HEK293 (cell line): Measurements from ENCODE around the gene LIX1L.

Experiments used
- BCL11A ChIP-seq: fragments of 450-650 bp; formaldehyde crosslinking; IDR thresholded peaks from 2 replicates; pipeline ENCODE4 v1.5.1; 2016; ENCODE audit warnings: low read depth, missing biosample characterization, missing genetic modification characterization
- FEZF1 ChIP-seq: fragments of 450-650 bp; formaldehyde crosslinking; IDR thresholded peaks from 2 replicates; pipeline ENCODE4 v1.5.1; 2016; ENCODE audit warnings: missing biosample characterization, missing genetic modification characterization
- GFI1B ChIP-seq: fragments of 450-650 bp; formaldehyde crosslinking; IDR thresholded peaks from 2 replicates; pipeline ENCODE4 v1.5.1; 2016; ENCODE audit warnings: missing biosample characterization, missing genetic modification characterization
- HOXA7 ChIP-seq: sonication (generic); formaldehyde crosslinking; IDR thresholded peaks from 2 replicates; pipeline ENCODE4 v1.8.1; 2022; ENCODE audit warnings: missing genetic modification reagents, borderline replicate concordance
- PRDM1 ChIP-seq: fragments of 450-650 bp; formaldehyde crosslinking; IDR thresholded peaks from 2 replicates; pipeline ENCODE4; 2016; ENCODE audit warnings: missing biosample characterization, missing genetic modification characterization
- REPIN1 ChIP-seq: fragments of 450-650 bp; formaldehyde crosslinking; IDR thresholded peaks from 2 replicates; pipeline ENCODE4 v1.5.1; 2017; ENCODE audit warnings: missing biosample characterization, missing genetic modification characterization, low read depth
- SP2 ChIP-seq: fragments of 450-650 bp; formaldehyde crosslinking; IDR thresholded peaks from 2 replicates; pipeline ENCODE4 v1.5.1; 2016; ENCODE audit warnings: missing biosample characterization, missing genetic modification characterization
- ZBTB21 ChIP-seq: fragments of 450-650 bp; formaldehyde crosslinking; IDR thresholded peaks from 2 replicates; pipeline ENCODE4 v1.5.1; 2017; ENCODE audit warnings: missing biosample characterization, missing genetic modification characterization
- ZBTB6 ChIP-seq: fragments of 450-650 bp; formaldehyde crosslinking; IDR thresholded peaks from 2 replicates; pipeline ENCODE4 v1.5.1; 2017; ENCODE audit warnings: missing biosample characterization, missing genetic modification characterization
- ZFHX2 ChIP-seq: fragments of 450-650 bp; formaldehyde crosslinking; conservative IDR thresholded peaks from 2 replicates; pipeline ENCODE4 v1.5.1; 2016; ENCODE audit warnings: missing biosample characterization, missing genetic modification characterization
- ZNF174 ChIP-seq: fragments of 450-650 bp; formaldehyde crosslinking; IDR thresholded peaks from 2 replicates; pipeline ENCODE4 v1.5.0; 2017; ENCODE audit warnings: missing biosample characterization, mild to moderate bottlenecking, missing genetic modification characterization
- ZNF2 ChIP-seq: fragments of 450-650 bp; formaldehyde crosslinking; IDR thresholded peaks from 2 replicates; pipeline ENCODE4 v1.5.1; 2016; ENCODE audit warnings: missing biosample characterization, missing genetic modification characterization
- ZNF214 ChIP-seq: fragments of 450-650 bp; formaldehyde crosslinking; IDR thresholded peaks from 2 replicates; pipeline ENCODE4 v1.5.1; 2017; ENCODE audit warnings: missing biosample characterization, mild to moderate bottlenecking, missing genetic modification characterization, borderline replicate concordance
- ZNF221 ChIP-seq: fragments of 450-650 bp; formaldehyde crosslinking; IDR thresholded peaks from 2 replicates; pipeline ENCODE4 v1.5.1; 2017; ENCODE audit warnings: missing biosample characterization, missing genetic modification characterization, borderline replicate concordance
- ZNF23 ChIP-seq: fragments of 450-650 bp; formaldehyde crosslinking; IDR thresholded peaks from 2 replicates; pipeline ENCODE4 v1.5.1; 2016; ENCODE audit warnings: missing biosample characterization, missing genetic modification characterization, borderline replicate concordance
- ZNF274 ChIP-seq, 2 experiments: fragments of 200-500 bp in 1 of 2; fragments of 450-650 bp in 1 of 2; sonication (Bioruptor generic) in 1 of 2; formaldehyde crosslinking in 1 of 2; IDR thresholded peaks; 2 replicates each; pipeline versions ENCODE4 v1.5.1 to v1.6.1; 2014 to 2016; ENCODE audit warnings: borderline replicate concordance in 1 of 2, inconsistent platforms in 1 of 2, low read length in 1 of 2, missing biosample characterization in 1 of 2, missing genetic modification characterization in 1 of 2
- ZNF37A ChIP-seq: fragments of 450-650 bp; IDR thresholded peaks from 2 replicates; pipeline ENCODE4 v1.5.1; 2018; ENCODE audit warnings: missing biosample characterization, missing genetic modification characterization
- ZNF513 ChIP-seq: fragments of 450-650 bp; IDR thresholded peaks from 2 replicates; pipeline ENCODE4 v1.5.1; 2018; ENCODE audit warnings: missing biosample characterization, missing genetic modification characterization
- ZNF555 ChIP-seq: fragments of 450-650 bp; formaldehyde crosslinking; conservative IDR thresholded peaks from 2 replicates; pipeline ENCODE4 v1.5.1; 2017; ENCODE audit warnings: missing biosample characterization, mild to moderate bottlenecking, missing genetic modification characterization, inconsistent platforms
- ZNF561 ChIP-seq: fragments of 450-650 bp; IDR thresholded peaks from 2 replicates; pipeline ENCODE4 v1.5.1; 2018; ENCODE audit warnings: missing biosample characterization, missing genetic modification characterization, borderline replicate concordance
- ZNF621 ChIP-seq: fragments of 450-650 bp; formaldehyde crosslinking; IDR thresholded peaks from 2 replicates; pipeline ENCODE4 v1.5.1; 2017; ENCODE audit warnings: missing biosample characterization, missing genetic modification characterization
- ZNF639 ChIP-seq: fragments of 450-650 bp; formaldehyde crosslinking; IDR thresholded peaks from 2 replicates; pipeline ENCODE4 v1.5.1; 2016; ENCODE audit warnings: missing biosample characterization, missing genetic modification characterization
- ZNF707 ChIP-seq: fragments of 450-650 bp; formaldehyde crosslinking; IDR thresholded peaks from 2 replicates; pipeline ENCODE4 v1.5.1; 2016; ENCODE audit warnings: missing biosample characterization, missing genetic modification characterization
- ZNF747 ChIP-seq: fragments of 450-650 bp; formaldehyde crosslinking; IDR thresholded peaks from 2 replicates; pipeline ENCODE4 v1.5.1; 2016; ENCODE audit warnings: missing biosample characterization, missing genetic modification characterization
- ZNF768 ChIP-seq: fragments of 450-650 bp; formaldehyde crosslinking; IDR thresholded peaks from 2 replicates; pipeline ENCODE4 v1.5.1; 2018; ENCODE audit warnings: missing biosample characterization, mild to moderate bottlenecking, missing genetic modification characterization
- ZXDB ChIP-seq: fragments of 450-650 bp; formaldehyde crosslinking; IDR thresholded peaks from 2 replicates; pipeline ENCODE4 v1.5.1; 2016; ENCODE audit warnings: missing biosample characterization, missing genetic modification characterization
- TF ChIP-seq, protein P1 (sequence below): fragments of 450-650 bp; formaldehyde crosslinking; IDR thresholded peaks from 2 replicates; pipeline ENCODE4 v1.5.1; 2017; ENCODE audit warnings: missing biosample characterization, missing genetic modification characterization
- TF ChIP-seq, protein P2 (sequence below): fragments of 450-650 bp; formaldehyde crosslinking; IDR thresholded peaks from 2 replicates; pipeline ENCODE4 v1.5.0; 2017; ENCODE audit warnings: missing biosample characterization, missing genetic modification characterization, borderline replicate concordance
- TF ChIP-seq, protein P3 (sequence below): fragments of 450-650 bp; formaldehyde crosslinking; IDR thresholded peaks from 2 replicates; pipeline ENCODE4 v1.5.1; 2016; ENCODE audit warnings: missing biosample characterization, missing genetic modification characterization, borderline replicate concordance

LIX1L gene

GRCh38 chr1:145918144-145918991, 39.4 kb downstream of the LIX1L start, which contains the start of gene PEX11B (continued):
- TF ChIP-seq PRDM1 (tag by site-specific recombination) (no peak), ZNF23 (tag by site-specific recombination) (no peak), HOXA7 (no peak), ZNF214 (tag by site-specific recombination) (no peak), ZNF639 (tag by site-specific recombination) (0 out of 2 replicates have a peak, but pooled peaks have one; percentile 65), ZNF555 (tag by site-specific recombination) (no peak), ZNF174 (tag by site-specific recombination) (no peak), ZNF513 (no peak), GFI1B (tag by site-specific recombination) (no peak), ZNF621 (tag by site-specific recombination) (no peak), ZNF747 (tag by site-specific recombination) (no peak), ZNF37A (tag by site-specific recombination) (no peak), ZFHX2 (tag by site-specific recombination) (peak; percentile 66), FEZF1 (tag by site-specific recombination) (no peak), ZBTB21 (tag by site-specific recombination) (peak; percentile 66; the same call in 1 of the 2 replicates), ZNF707 (tag by site-specific recombination) (0 out of 2 replicates have a peak, but pooled peaks have one; percentile 24), ZNF768 (tag by site-specific recombination) (no peak), REPIN1 (tag by site-specific recombination) (no peak), ZNF561 (peak; percentile 19; the same call in 1 of the 2 replicates), SP2 (tag by site-specific recombination) (peak; percentile 87), ZNF2 (tag by site-specific recombination) (no peak), BCL11A (0 out of 2 replicates have a peak, but pooled peaks have one; percentile 62), ZBTB6 (tag by site-specific recombination) (no peak), ZXDB (tag by site-specific recombination) (0 out of 2 replicates have a peak, but pooled peaks have one; percentile 74), ZNF274 (IDR thresholded peaks at IDR 0.05; ENCODE audit: low read length) (no peak), ZNF274 (tag by site-specific recombination; IDR thresholded peaks at IDR 0.05; ENCODE audit: borderline replicate concordance) (no peak), ZNF221 (tag by site-specific recombination) (no peak)
- TF ChIP-seq, protein P1, sequence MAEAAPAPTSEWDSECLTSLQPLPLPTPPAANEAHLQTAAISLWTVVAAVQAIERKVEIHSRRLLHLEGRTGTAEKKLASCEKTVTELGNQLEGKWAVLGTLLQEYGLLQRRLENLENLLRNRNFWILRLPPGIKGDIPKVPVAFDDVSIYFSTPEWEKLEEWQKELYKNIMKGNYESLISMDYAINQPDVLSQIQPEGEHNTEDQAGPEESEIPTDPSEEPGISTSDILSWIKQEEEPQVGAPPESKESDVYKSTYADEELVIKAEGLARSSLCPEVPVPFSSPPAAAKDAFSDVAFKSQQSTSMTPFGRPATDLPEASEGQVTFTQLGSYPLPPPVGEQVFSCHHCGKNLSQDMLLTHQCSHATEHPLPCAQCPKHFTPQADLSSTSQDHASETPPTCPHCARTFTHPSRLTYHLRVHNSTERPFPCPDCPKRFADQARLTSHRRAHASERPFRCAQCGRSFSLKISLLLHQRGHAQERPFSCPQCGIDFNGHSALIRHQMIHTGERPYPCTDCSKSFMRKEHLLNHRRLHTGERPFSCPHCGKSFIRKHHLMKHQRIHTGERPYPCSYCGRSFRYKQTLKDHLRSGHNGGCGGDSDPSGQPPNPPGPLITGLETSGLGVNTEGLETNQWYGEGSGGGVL (tag by site-specific recombination) = no peak
- TF ChIP-seq, protein P2, sequence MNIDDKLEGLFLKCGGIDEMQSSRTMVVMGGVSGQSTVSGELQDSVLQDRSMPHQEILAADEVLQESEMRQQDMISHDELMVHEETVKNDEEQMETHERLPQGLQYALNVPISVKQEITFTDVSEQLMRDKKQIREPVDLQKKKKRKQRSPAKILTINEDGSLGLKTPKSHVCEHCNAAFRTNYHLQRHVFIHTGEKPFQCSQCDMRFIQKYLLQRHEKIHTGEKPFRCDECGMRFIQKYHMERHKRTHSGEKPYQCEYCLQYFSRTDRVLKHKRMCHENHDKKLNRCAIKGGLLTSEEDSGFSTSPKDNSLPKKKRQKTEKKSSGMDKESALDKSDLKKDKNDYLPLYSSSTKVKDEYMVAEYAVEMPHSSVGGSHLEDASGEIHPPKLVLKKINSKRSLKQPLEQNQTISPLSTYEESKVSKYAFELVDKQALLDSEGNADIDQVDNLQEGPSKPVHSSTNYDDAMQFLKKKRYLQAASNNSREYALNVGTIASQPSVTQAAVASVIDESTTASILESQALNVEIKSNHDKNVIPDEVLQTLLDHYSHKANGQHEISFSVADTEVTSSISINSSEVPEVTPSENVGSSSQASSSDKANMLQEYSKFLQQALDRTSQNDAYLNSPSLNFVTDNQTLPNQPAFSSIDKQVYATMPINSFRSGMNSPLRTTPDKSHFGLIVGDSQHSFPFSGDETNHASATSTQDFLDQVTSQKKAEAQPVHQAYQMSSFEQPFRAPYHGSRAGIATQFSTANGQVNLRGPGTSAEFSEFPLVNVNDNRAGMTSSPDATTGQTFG (tag by site-specific recombination) = no peak
- TF ChIP-seq, protein P3, sequence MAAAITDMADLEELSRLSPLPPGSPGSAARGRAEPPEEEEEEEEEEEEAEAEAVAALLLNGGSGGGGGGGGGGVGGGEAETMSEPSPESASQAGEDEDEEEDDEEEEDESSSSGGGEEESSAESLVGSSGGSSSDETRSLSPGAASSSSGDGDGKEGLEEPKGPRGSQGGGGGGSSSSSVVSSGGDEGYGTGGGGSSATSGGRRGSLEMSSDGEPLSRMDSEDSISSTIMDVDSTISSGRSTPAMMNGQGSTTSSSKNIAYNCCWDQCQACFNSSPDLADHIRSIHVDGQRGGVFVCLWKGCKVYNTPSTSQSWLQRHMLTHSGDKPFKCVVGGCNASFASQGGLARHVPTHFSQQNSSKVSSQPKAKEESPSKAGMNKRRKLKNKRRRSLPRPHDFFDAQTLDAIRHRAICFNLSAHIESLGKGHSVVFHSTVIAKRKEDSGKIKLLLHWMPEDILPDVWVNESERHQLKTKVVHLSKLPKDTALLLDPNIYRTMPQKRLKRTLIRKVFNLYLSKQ (tag by site-specific recombination) = no peak
